Ectodermal cell (in vitro differentiated cells): ENCODE results near the gene GDPD5.

Experiments
- H3K27ac ChIP-seq: 2 replicates; pipeline ENCODE4 v1.7.0; 2013; ENCODE audit warnings: mild to moderate bottlenecking, low read depth, low read length; ENCODE audit not compliant: insufficient read depth, poor library complexity, severe bottlenecking
- H3K27me3 ChIP-seq: 2 replicates; pipeline ENCODE4 v1.7.0; 2013; ENCODE audit warnings: mild to moderate bottlenecking, low read length; ENCODE audit not compliant: insufficient read depth, control insufficient read depth, poor library complexity, severe bottlenecking
- H3K36me3 ChIP-seq: one replicate; pipeline ENCODE4 v1.7.0; 2013; ENCODE audit warnings: low read length; ENCODE audit not compliant: control insufficient read depth, insufficient read depth
- H3K4me1 ChIP-seq: one replicate; pipeline ENCODE4 v1.7.0; 2013; ENCODE audit warnings: low read length; ENCODE audit not compliant: control insufficient read depth, insufficient read depth
- H3K4me3 ChIP-seq: 2 replicates; pipeline ENCODE4 v1.7.0; 2013; ENCODE audit warnings: low read depth, low read length, control low read depth; ENCODE audit not compliant: insufficient read depth
- H3K9me3 ChIP-seq: 2 replicates; pipeline ENCODE4 v1.7.0; 2013; ENCODE audit warnings: mild to moderate bottlenecking, low read length, moderate library complexity; ENCODE audit not compliant: control insufficient read depth
- WGBS, 2 experiments: methylation state at CpG; one replicate each; pipeline ENCODE4 v1.1.7; 2013; ENCODE audit warnings: missing lambda C conversion rate in 2 of 2; 5-methylcytosine and 5-hydroxymethylcytosine counted together

The GDPD5 gene

DNA sequence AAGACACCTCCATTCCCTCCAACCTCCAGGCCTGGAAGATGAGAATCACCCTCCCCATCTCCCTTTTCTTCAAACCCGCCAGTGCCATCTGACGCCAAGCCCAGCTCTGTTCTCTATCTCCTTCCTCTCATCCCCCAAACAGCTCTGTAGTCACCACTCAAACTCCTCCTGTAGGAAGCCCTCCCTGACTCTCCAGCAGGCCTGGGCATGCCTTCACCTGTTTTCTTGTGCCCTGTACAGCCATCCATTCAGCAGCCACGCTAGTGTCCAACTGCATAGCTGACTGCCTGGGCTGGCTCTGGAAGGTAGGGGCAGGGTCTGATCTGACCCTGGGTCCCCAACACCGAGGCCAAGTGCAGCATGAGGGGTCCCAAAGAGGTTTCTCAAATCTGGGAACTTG lies 25.0 kb downstream of the GDPD5 start:
- H3K4me3 ChIP-seq = no peak overlapping the region
- no peak overlapping the region for H3K27ac ChIP-seq
- no peaks in the 10 kb centered on the region for H3K36me3 ChIP-seq
- WGBS, 2 experiments = 94% methylated on average over 4 of the region's 4 CpGs
- no peaks in the 10 kb centered on the region for H3K27me3 ChIP-seq
- peaks cover 5% of the 10 kb centered on the region for H3K4me1 ChIP-seq
- H3K9me3 ChIP-seq = no peaks in the 10 kb centered on the region

- Histone ChIP-seq H3K36me3 (no peaks in the 10 kb centered on the region), H3K4me3 (no peak overlapping the region), H3K27me3 (no peaks in the 10 kb centered on the region), H3K4me1 (peaks cover 7% of the 10 kb centered on the region), H3K27ac (no peak overlapping the region), H3K9me3 (no peaks in the 10 kb centered on the region)
- 93 to 94% methylated on average over 8 of the region's 8 CpGs for WGBS, 2 experiments
These were observed 26.1 kb downstream of the GDPD5 start for GRCh38 chr11:75499423-75500190.

GRCh38 chr11:75498556-75499255 lies 27.0 kb downstream of the GDPD5 start:
- Histone ChIP-seq H3K4me3 (no peak overlapping the region), H3K4me1 (peaks cover 7% of the 10 kb centered on the region), H3K27me3 (no peaks in the 10 kb centered on the region), H3K36me3 (no peaks in the 10 kb centered on the region), H3K9me3 (no peaks in the 10 kb centered on the region), H3K27ac (no peak overlapping the region)
- WGBS, 2 experiments = 75 to 76% methylated on average over 4 of the region's 4 CpGs

- 87 to 89% methylated on average over 5 of the region's 5 CpGs for WGBS, 2 experiments
- H3K9me3 ChIP-seq = no peaks in the 10 kb centered on the region
- peaks cover 7% of the 10 kb centered on the region for H3K4me1 ChIP-seq
- no peak overlapping the region for H3K27ac ChIP-seq
- H3K4me3 ChIP-seq = no peak overlapping the region
- H3K36me3 ChIP-seq = no peaks in the 10 kb centered on the region
- no peaks in the 10 kb centered on the region for H3K27me3 ChIP-seq
These were observed 27.8 kb downstream of the GDPD5 start for GRCh38 chr11:75497788-75498409.

DNA sequence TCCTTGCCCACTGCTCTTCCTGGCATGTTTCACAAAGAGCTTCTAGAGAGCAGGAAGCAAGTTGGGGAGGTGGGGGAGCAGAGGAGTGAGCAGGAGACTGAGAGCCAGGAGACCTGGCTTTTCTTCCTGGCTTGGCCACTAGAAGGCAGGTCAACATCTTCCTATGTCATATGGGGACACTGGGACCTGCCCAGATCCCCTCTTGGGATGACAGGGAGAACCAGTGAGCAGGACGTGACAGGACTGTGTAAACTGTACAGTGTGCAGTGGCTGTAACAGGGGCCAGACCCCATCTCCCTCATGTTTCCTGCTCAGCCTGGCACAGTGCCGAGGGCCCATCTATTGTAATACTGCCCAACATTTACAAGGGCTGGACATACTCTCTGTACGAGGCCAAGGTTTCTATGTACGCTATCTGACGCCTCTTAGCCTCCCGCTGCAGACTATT lies 29.4 kb downstream of the GDPD5 start:
- Histone ChIP-seq H3K4me3 (no peak overlapping the region), H3K9me3 (no peaks in the 10 kb centered on the region), H3K27ac (no peak overlapping the region), H3K27me3 (no peaks in the 10 kb centered on the region), H3K4me1 (peaks cover 7% of the 10 kb centered on the region), H3K36me3 (no peaks in the 10 kb centered on the region)
- WGBS, 2 experiments = 91 to 92% methylated on average over 6 of the region's 6 CpGs

DNA sequence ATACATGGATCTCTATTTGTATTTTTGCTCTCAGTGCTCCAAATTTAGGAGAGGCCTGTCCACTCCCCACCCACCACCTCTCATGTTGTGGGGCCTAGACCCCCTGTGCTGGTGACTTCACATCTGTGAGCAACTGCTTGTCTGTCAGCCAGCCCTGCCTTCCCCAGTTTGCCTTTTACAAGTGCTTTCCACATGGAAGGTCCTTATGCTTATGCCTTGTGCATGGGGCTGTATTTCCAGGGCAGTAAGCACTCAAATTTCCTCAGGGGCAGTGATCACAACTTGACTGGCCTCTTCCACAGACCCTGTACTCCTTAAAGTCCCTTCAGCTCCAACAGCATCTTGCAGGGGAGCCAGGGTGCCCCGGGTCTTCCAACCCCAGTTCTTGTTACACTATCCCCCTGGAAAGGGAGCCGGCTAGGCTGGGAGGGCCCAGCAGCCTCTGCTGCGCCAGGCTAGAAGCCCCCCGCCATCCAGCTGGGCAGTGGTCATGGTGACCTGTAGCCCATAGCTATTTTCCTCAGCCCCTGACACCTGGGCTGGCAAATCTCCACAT lies 29.9 kb downstream of the GDPD5 start:
- WGBS, 2 experiments = 86 to 88% methylated on average over 4 of the region's 4 CpGs
- H3K4me3 ChIP-seq = no peak overlapping the region
- H3K27me3 ChIP-seq = no peaks in the 10 kb centered on the region
- no peak overlapping the region for H3K27ac ChIP-seq
- H3K9me3 ChIP-seq = no peaks in the 10 kb centered on the region
- no peaks in the 10 kb centered on the region for H3K36me3 ChIP-seq
- H3K4me1 ChIP-seq = peaks cover 7% of the 10 kb centered on the region

GRCh38 chr11:75493626-75494025 lies 32.1 kb downstream of the GDPD5 start:
- H3K27me3 ChIP-seq = no peaks in the 10 kb centered on the region
- 80 to 84% methylated on average over 3 of the region's 3 CpGs for WGBS, 2 experiments
- no peak overlapping the region for H3K27ac ChIP-seq
- H3K4me1 ChIP-seq = peaks cover 14% of the 10 kb centered on the region
- no peak overlapping the region for H3K4me3 ChIP-seq
- no peaks in the 10 kb centered on the region for H3K9me3 ChIP-seq
- no peaks in the 10 kb centered on the region for H3K36me3 ChIP-seq

- Histone ChIP-seq H3K4me3 (no peak overlapping the region), H3K9me3 (no peaks in the 10 kb centered on the region), H3K27me3 (no peaks in the 10 kb centered on the region), H3K36me3 (no peaks in the 10 kb centered on the region), H3K4me1 (peaks cover 14% of the 10 kb centered on the region), H3K27ac (no peak overlapping the region)
- 66 to 69% methylated on average over 6 of the region's 6 CpGs for WGBS, 2 experiments
These were observed 33.4 kb downstream of the GDPD5 start for GRCh38 chr11:75492181-75492820.

GRCh38 chr11:75491465-75491864 lies 34.3 kb downstream of the GDPD5 start:
- Histone ChIP-seq H3K27me3 (no peaks in the 10 kb centered on the region), H3K4me1 (peaks cover 14% of the 10 kb centered on the region), H3K27ac (no peak overlapping the region), H3K9me3 (no peaks in the 10 kb centered on the region), H3K36me3 (no peaks in the 10 kb centered on the region), H3K4me3 (no peak overlapping the region)
- 94 to 95% methylated on average over 2 of the region's 2 CpGs for WGBS, 2 experiments
